Panc1 (cell line): ENCODE results near the gene C16orf90. TPM values are rescaled to one million over a fixed set of nuclear protein-coding genes. Genes with fewer than 3 reads are reported as not detected.

Experiments used
- ATAC-seq: fragments of 200-7000 bp; cut with Tn5 transposase; 2 replicates; pipeline ENCODE4 v1.9.1; 2020; ENCODE audit warnings: mild to moderate bottlenecking, moderate library complexity
- BruUV-seq: library from RNA; stranded (reverse); fragments of 400-500 nt; replicated peaks from 2 replicates; lab custom pipeline; 2021; lab: Mats Ljungman, UMichigan
- CTCF ChIA-PET: fragments of 300-600 bp; sonication (Branson Sonifier 250); formaldehyde crosslinking; loops from one replicate; lab custom pipeline; 2022; ENCODE audit warnings: antibody characterized with exemption; lab: Charles Lee
- POLR2A ChIA-PET: fragments of 300-600 bp; sonication (Branson Sonifier 250); formaldehyde crosslinking; loops from one replicate; lab custom pipeline; 2022; ENCODE audit warnings: antibody characterized with exemption; lab: Charles Lee
- DNase-seq: peaks from one replicate; pipeline ENCODE4 v3.0.0-alpha.2; 2010; ENCODE audit warnings: low read depth, low spot score
- H3K27ac ChIP-seq: 2 replicates; pipeline ENCODE4 v1.5.1; 2011; ENCODE audit warnings: mild to moderate bottlenecking, low read length, inconsistent platforms
- H3K27me3 ChIP-seq: fragments of 200-500 bp; sonication (Bioruptor generic); 2 replicates; pipeline ENCODE4 v1.6.0; 2014; ENCODE audit warnings: low read length, inconsistent platforms; ENCODE audit not compliant: control insufficient read depth, insufficient read depth
- H3K36me3 ChIP-seq: fragments of 200-500 bp; sonication (Bioruptor generic); 2 replicates; pipeline ENCODE4 v1.5.1; 2014; ENCODE audit warnings: inconsistent platforms, mild to moderate bottlenecking, low read length, moderate library complexity; ENCODE audit not compliant: control insufficient read depth, insufficient read depth
- H3K4me1 ChIP-seq: 2 replicates; pipeline ENCODE4 v1.5.1; 2011; ENCODE audit warnings: inconsistent platforms, mild to moderate bottlenecking, low read length, moderate library complexity; ENCODE audit not compliant: control insufficient read depth, insufficient read depth
- H3K4me3 ChIP-seq, 2 experiments: 2 replicates each; pipeline ENCODE4 v1.5.1; 2011 to 2012; ENCODE audit warnings: low read depth in 2 of 2, low read length in 2 of 2, mild to moderate bottlenecking in 2 of 2, inconsistent platforms in 1 of 2, moderate library complexity in 1 of 2
- H3K9me3 ChIP-seq: fragments of 200-500 bp; sonication (Bioruptor generic); 2 replicates; pipeline ENCODE4 v1.5.1; 2014; ENCODE audit warnings: low read depth, mild to moderate bottlenecking, inconsistent platforms, low read length, moderate library complexity; ENCODE audit not compliant: control insufficient read depth, insufficient read depth
- POLR2AphosphoS5 ChIP-seq: IDR thresholded peaks from 2 replicates; pipeline ENCODE4 v1.6.1; 2012; ENCODE audit warnings: mild to moderate bottlenecking, low read depth, low read length, moderate library complexity
- SIN3A ChIP-seq: IDR thresholded peaks from 2 replicates; pipeline ENCODE4 v1.6.1; 2012; ENCODE audit warnings: low read depth, mild to moderate bottlenecking, low read length, moderate library complexity, borderline replicate concordance; ENCODE audit not compliant: insufficient read depth
- TCF7L2 ChIP-seq: IDR thresholded peaks from 2 replicates; pipeline ENCODE4 v1.6.1; 2011; ENCODE audit warnings: mild to moderate bottlenecking, low read depth, low read length, inconsistent platforms
- in situ Hi-C: cut with HindIII; loops from 2 replicates; pipeline ENCODE4 v1.10.0; 2016; ENCODE audit warnings: low sequenced_read_pairs, low pct_unique_long_range_greater_than_20kb
- intact Hi-C: fragments of 100-400 bp; cut with micrococcal nuclease; formaldehyde crosslinking; loops from one replicate; pipeline ENCODE4 v1.10.0; 2022; ENCODE audit not compliant: unreplicated experiment
- total RNA-seq: library from RNA; stranded (reverse); gene quantifications from one replicate; pipeline ENCODE4 v1.2.1, GENCODE V29; 2021; ENCODE audit not compliant: unreplicated experiment
- TF ChIP-seq, protein P1 (sequence below), 2 experiments: IDR thresholded peaks; 2 replicates each; pipeline ENCODE4 v1.6.1; 2011 to 2012; ENCODE audit warnings: low read depth in 2 of 2, control low read depth in 1 of 2, low read length in 1 of 2, mild to moderate bottlenecking in 1 of 2, moderate library complexity in 1 of 2; ENCODE audit not compliant: insufficient read depth in 1 of 2
- TF ChIP-seq, protein P2 (sequence below): fragments of 450-650 bp; IDR thresholded peaks from 2 replicates; pipeline ENCODE4 v1.5.1; 2017; ENCODE audit warnings: mild to moderate bottlenecking

C16orf90 gene
- total RNA-seq, 1 experiment from 2014 or later = not detected

DNA sequence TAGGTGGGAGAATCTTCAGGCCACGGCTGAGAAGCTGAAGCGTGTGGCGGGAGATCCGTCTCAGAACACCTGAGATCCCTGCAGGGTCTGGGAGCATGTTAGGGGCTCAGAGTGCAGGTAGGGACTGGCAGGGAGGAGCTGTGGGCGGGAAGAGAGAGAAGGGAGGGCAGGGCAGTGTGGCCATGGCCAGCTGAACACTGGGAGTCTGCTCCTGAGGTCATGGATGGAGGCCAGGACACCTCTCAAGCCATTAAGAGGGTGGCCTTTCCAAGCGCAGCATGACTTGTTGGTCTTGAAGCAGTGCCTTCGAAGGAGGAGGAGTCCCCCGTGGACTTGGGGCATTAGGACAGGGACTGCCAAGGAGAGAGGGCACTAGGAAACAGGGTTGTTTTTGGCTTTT is 28.1 kb downstream of the C16orf90 start:
- ATAC-seq = no peak
- ChIA-PET CTCF (no interaction called here), POLR2A (no interaction called here)
- no TSS peak for BruUV-seq
- Histone ChIP-seq H3K36me3 (0 out of 2 replicates have a peak, but pooled peaks cover 2% of the 10 kb centered on the region), H3K27me3 (no peaks in the 10 kb centered on the region), H3K27ac (no peak overlapping the region), H3K9me3 (no peaks in the 10 kb centered on the region), H3K4me3 (no peak overlapping the region), H3K4me1 (peaks cover 13% of the 10 kb centered on the region)
- DNase-seq = no peak
- intact Hi-C loops (no loop called here), in situ Hi-C loops (no loop called here)
- TF ChIP-seq, protein P1, sequence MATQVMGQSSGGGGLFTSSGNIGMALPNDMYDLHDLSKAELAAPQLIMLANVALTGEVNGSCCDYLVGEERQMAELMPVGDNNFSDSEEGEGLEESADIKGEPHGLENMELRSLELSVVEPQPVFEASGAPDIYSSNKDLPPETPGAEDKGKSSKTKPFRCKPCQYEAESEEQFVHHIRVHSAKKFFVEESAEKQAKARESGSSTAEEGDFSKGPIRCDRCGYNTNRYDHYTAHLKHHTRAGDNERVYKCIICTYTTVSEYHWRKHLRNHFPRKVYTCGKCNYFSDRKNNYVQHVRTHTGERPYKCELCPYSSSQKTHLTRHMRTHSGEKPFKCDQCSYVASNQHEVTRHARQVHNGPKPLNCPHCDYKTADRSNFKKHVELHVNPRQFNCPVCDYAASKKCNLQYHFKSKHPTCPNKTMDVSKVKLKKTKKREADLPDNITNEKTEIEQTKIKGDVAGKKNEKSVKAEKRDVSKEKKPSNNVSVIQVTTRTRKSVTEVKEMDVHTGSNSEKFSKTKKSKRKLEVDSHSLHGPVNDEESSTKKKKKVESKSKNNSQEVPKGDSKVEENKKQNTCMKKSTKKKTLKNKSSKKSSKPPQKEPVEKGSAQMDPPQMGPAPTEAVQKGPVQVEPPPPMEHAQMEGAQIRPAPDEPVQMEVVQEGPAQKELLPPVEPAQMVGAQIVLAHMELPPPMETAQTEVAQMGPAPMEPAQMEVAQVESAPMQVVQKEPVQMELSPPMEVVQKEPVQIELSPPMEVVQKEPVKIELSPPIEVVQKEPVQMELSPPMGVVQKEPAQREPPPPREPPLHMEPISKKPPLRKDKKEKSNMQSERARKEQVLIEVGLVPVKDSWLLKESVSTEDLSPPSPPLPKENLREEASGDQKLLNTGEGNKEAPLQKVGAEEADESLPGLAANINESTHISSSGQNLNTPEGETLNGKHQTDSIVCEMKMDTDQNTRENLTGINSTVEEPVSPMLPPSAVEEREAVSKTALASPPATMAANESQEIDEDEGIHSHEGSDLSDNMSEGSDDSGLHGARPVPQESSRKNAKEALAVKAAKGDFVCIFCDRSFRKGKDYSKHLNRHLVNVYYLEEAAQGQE (IDR thresholded peaks at IDR 0.05; ENCODE audit: insufficient read depth in 1 of 2, low read depth in 2 of 2, low read length in 1 of 2) = no peak
- no peak for TF ChIP-seq POLR2AphosphoS5
- no peak for TF ChIP-seq SIN3A
- no peak for TF ChIP-seq TCF7L2
- TF ChIP-seq, protein P2, sequence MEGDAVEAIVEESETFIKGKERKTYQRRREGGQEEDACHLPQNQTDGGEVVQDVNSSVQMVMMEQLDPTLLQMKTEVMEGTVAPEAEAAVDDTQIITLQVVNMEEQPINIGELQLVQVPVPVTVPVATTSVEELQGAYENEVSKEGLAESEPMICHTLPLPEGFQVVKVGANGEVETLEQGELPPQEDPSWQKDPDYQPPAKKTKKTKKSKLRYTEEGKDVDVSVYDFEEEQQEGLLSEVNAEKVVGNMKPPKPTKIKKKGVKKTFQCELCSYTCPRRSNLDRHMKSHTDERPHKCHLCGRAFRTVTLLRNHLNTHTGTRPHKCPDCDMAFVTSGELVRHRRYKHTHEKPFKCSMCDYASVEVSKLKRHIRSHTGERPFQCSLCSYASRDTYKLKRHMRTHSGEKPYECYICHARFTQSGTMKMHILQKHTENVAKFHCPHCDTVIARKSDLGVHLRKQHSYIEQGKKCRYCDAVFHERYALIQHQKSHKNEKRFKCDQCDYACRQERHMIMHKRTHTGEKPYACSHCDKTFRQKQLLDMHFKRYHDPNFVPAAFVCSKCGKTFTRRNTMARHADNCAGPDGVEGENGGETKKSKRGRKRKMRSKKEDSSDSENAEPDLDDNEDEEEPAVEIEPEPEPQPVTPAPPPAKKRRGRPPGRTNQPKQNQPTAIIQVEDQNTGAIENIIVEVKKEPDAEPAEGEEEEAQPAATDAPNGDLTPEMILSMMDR = no peak

DNA sequence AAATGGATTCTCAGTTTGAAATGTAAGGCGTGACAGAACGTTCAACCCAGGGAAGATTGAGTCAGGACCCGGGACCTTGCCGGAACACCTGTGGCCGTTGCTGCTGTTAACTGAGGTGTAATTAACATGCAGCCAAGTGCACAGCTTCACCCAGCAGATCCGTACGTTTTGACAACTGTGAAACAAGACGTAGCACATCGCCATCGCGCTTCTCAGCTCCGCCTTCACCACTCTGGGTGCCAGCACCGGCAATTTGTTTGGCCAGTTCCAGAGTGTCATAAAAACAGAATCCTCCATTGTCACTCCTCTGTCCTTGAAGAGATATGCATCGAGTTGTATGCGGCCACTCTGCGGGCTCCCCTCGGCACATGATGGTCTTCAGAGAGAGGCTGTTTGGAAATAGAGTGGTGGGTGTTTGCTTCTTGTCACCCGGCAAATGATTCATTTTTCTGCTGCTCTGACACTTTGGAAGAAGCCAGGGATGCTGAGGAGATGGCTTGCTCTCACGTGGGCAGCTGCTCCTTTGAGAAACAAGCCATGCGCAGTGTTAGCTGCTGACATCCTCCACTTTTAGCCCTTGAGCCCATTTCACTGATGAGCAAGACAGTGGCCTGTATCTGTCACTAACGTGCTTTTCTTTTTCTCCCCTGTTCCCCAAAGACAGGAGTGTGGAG is 29.2 kb downstream of the C16orf90 start:
- no peak for ATAC-seq
- no peaks in the 10 kb centered on the region for H3K9me3 ChIP-seq
- no peaks in the 10 kb centered on the region for H3K27me3 ChIP-seq
- TF ChIP-seq, protein P1 (IDR thresholded peaks at IDR 0.05; ENCODE audit: insufficient read depth in 1 of 2, low read depth in 2 of 2, low read length in 1 of 2) = no peak
- TF ChIP-seq SIN3A (no peak), POLR2AphosphoS5 (no peak), TCF7L2 (no peak)
- TF ChIP-seq, protein P2 = no peak
- no TSS peak for BruUV-seq
- ChIA-PET CTCF (no interaction called here), POLR2A (no interaction called here)
- 0 out of 2 replicates have a peak, but pooled peaks cover 2% of the 10 kb centered on the region for H3K36me3 ChIP-seq
- no peak overlapping the region for H3K4me3 ChIP-seq
- no peak for DNase-seq
- intact Hi-C loops (no loop called here), in situ Hi-C loops (no loop called here)
- H3K4me1 ChIP-seq = peaks cover 15% of the 10 kb centered on the region
- no peak overlapping the region for H3K27ac ChIP-seq
